Cardiac fibroblast (primary cell): ENCODE results near the gene AMDHD1.

ENCODE experiments used
- DNase-seq, 2 donors: peaks; one replicate each; pipeline versions ENCODE4 v3.0.0 to v3.0.0-alpha.2; 2010; ENCODE audit warnings: low read depth in 2 of 2
- H3K4me3 ChIP-seq, 2 donors: replicated peaks in 1 of 2; 1 replicate in 1 of 2; 2 replicates in 1 of 2; pipeline ENCODE4 v1.5.1; 2011; ENCODE audit warnings: low read depth in 2 of 2, low read length in 2 of 2, mild to moderate bottlenecking in 2 of 2, moderate library complexity in 1 of 2
- CTCF ChIP-seq: IDR thresholded peaks from one replicate; pipeline ENCODE4 v1.5.1; 2011; ENCODE audit warnings: low read depth, mild to moderate bottlenecking, low read length, inconsistent platforms

The AMDHD1 gene

GRCh38 chr12:95990136-95990535 lies 47.0 kb downstream of the AMDHD1 start:
- no peak for DNase-seq
- no peak for TF ChIP-seq CTCF

GRCh38 chr12:95993907-95994306 lies 50.8 kb downstream of the AMDHD1 start:
- no peak overlapping the region for H3K4me3 ChIP-seq

More at GRCh38 chr12:95990136-95990535, 47.0 kb downstream of the AMDHD1 start:
- H3K4me3 ChIP-seq: no peak overlapping the region

GRCh38 chr12:95994476-95994875 lies 51.3 kb downstream of the AMDHD1 start:
- no peak for TF ChIP-seq CTCF
- no peak for DNase-seq
- no peak overlapping the region for H3K4me3 ChIP-seq

More at GRCh38 chr12:95993907-95994306, 50.8 kb downstream of the AMDHD1 start:
- DNase-seq: no peak
- no peak for TF ChIP-seq CTCF

- no peak overlapping the region for H3K4me3 ChIP-seq
- TF ChIP-seq CTCF: no peak
- DNase-seq: no peak
Observed at GRCh38 chr12:95995238-95996031, 52.3 kb downstream of the AMDHD1 start.

GRCh38 chr12:95996034-95996658 lies 53.0 kb downstream of the AMDHD1 start, which contains the start of gene HAL:
Gene HAL (minus strand): TSS chr12:95996344. CDS start chr12:95995910, 434 bp downstream.
- no peak within 1 kb of the TSS for H3K4me3 ChIP-seq
- DNase-seq: peak; percentile 26 to 38

GRCh38 chr12:95997276-95997675 lies 54.1 kb downstream of the AMDHD1 start:
- DNase-seq: no peak
- no peak for TF ChIP-seq CTCF
- H3K4me3 ChIP-seq: no peak overlapping the region

More at GRCh38 chr12:95996034-95996658, 53.0 kb downstream of the AMDHD1 start, which contains the start of gene HAL:
- no peak for TF ChIP-seq CTCF
